ENCODE measurements around the gene TMEM158.
A peak's percentile ranks its signal among the peaks of the same experiment; 100 is the strongest.

TMEM158 gene

DNA sequence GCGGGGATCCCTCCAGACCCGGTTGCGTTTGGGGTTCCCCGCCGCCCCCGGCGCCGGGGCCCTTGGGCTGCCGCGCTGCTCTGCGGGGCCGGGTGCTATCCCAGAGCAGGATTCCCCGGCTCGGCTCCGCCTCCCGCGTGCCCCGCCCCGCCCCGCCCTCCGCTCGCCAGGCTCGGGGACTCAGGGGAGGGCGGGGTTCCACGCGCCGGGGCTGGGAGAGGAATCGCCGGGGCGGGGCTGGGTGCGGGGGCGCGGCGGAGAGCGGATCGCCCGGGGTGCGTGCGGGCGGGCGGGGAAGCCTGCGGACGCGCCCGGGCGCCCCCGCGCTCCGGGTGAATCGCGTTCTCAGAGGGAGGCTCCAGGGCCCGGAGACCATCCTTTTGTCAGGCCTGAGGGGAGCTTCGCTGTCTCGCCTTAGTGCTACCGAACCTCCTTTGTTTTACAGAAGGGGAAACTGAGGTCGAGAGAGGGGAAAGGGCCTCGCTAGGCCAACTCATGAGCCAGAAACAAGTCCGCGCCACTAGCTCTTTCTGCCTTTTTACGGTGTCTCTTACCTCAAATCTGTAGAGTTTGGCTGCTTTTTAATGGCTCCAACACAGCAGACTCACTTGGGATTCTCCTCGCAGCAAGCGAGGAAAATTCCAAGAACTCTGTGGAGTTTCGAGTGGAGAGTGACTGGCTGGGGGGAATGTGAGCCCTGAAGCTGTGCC lies at the start of gene TMEM158:
TSS of gene TMEM158 (minus strand) at position 82 of the 710 bp plus-strand sequence. CDS start 260 bp downstream, outside the sequence.
- DNase-seq (ENCODE audit: low spot score) = no peak

DNA sequence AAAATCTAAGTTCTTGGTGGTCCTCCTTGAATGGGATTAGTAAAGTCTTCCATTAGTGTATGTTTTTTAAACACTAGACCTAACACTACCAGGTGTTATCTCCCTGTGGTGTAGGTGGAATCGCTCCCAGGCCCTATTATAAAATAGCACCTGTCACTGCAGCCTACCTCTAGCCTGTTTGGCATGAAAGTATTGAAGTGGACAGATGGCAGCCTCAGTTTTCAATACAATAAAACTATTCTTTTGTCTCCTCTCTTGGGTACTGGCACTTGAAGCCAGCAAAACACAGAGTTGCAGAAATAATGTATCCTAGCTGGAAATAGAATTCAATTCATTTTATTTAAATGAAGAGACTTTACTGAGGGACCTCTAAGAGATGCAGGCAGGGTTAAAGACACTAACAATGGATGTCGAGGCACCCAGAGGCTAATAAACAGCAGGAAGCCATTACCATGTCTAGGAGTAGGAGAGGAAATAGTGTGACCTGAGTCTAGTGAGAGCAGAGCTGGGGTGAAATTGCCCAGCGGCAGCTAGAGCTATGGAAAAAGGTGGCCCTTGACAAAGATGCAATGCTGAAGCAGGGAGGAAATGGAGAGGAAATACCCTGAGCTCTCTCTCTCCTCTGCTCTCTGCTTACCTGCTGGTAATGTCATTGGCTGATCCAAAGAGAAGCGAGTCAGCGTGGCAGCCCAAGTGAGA lies 49.1 kb upstream of the TMEM158 start:
- DNase-seq (ENCODE audit: low spot score) = no peak

GRCh38 chr3:45273681-45274515 lies 47.8 kb upstream of the TMEM158 start:
- DNase-seq (ENCODE audit: low spot score) = no peak

GRCh38 chr3:45272828-45273470 lies 46.9 kb upstream of the TMEM158 start:
- no peak for DNase-seq (ENCODE audit: low spot score)

DNA sequence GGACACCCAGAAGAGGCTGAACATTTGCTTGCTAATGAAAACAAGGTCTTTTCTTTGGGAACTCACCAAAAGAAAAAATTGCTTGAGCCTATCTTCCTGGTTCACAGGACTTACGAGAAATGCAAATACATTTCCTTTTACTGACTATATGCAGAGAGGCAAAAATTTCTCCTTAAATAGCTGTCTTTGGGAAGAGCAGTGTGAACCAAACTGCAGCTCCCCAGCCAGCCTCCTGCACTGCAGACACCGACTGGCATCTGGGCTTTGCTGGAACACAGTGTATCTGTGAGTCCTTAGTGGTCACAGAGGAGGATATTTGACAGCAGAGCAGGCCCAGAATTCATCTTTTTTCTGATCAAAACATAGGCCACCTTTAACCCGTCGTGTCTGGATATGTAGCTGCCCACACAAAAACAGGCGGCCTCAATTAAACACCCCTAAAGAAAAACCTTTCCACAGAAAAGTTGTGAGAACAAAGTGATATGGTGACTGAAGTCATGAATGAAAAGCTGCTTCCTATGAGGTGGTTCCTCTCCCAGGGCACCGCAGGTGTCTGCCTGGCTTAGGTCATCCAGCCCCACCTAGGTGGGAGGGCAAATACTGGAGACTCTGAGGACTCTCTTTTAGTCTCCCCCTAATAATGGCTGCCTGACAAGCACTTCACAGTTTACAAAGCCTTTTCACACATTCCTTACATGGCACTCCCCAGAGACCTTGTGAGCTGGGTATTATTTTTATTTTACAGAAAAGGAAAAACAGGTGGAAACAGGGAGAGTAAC lies 46.1 kb upstream of the TMEM158 start:
- DNase-seq (ENCODE audit: low spot score) = no peak

- no peak for DNase-seq (ENCODE audit: low spot score)
These were observed 43.9 kb upstream of the TMEM158 start for GRCh38 chr3:45269952-45270351.

- no peak for DNase-seq (ENCODE audit: low spot score)
These were observed 41.0 kb upstream of the TMEM158 start for GRCh38 chr3:45267097-45267496.

DNA sequence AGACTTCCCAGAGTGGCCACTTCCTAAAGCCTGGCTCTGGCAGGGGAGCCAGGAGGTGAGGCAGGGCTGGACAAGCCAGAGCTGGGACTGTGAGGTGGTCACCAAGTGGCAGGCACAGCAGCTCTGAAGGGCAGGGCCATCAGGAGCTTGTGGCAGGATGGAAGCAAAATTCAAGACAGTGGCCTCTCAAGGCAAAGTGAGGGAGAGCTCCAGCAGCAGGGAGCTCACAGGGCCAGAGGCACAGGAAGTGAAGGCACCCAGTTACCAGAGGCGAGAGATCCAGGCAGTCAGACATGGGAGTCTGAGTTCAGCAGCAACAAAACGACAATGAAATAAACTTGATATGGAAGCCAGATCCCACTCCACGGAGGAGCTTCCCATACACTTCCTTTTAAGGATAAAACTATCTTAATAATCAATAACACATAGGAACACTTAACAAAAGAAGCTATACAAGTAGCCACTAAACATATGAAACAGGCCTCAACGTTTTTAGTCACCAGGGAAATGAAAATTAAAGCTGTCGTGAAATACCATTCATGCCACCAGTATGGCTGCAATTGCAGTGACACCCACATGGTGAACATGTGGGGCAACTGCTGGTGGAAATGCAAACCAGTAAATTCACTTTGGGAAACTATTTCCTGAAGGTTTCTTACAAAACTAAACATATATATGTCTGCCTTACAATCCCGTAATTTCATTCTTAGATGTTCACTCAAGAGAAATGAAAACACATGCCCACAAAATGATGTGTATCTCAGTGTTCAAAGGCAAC lies 35.4 kb upstream of the TMEM158 start:
- no peak for DNase-seq (ENCODE audit: low spot score)

- no peak for DNase-seq (ENCODE audit: low spot score)
These were observed 33.0 kb upstream of the TMEM158 start for GRCh38 chr3:45259133-45259532.

DNA sequence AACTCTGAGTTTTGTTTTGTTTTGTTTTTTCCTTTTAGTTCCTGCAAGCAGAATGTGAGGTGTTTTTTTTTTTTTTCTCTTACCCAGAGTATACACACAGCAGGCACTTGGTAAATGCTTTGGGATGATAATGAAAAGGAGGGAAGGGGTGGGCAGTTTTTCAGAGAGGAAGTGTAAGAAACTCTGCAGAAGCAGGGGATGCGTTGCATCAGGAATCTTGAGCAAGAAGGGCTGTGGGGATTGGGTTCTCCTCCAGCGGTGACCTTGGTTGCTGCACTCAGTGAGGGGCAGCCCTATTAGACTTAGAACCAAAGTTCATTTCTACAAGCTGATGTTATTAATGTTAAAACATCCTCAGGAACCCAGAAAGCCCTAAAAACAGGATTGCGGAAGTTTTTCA lies 32.2 kb upstream of the TMEM158 start:
- no peak for DNase-seq (ENCODE audit: low spot score)

- DNase-seq (ENCODE audit: low spot score) = no peak
These were observed 27.2 kb upstream of the TMEM158 start for GRCh38 chr3:45253316-45253715.

DNA sequence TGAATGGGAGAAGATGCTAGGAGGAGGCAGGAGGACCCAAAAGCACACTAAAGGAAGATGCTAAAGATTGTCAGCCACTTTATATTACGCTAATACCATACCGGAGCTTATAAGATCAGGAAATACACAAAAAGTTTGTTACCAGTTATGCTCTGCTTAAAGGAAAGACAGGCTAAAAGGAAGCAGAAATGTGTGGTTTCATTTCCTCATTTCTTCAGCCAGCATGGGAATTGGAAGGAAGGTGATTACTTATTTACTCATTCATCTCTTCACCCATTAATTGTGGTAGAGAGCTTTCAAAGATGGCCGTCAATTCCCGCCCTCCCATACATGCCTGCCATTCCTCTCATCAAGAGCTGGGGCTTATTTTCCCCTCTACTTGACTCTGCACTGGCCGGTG lies 26.7 kb upstream of the TMEM158 start:
- DNase-seq (ENCODE audit: low spot score) = peak; percentile 15

DNA sequence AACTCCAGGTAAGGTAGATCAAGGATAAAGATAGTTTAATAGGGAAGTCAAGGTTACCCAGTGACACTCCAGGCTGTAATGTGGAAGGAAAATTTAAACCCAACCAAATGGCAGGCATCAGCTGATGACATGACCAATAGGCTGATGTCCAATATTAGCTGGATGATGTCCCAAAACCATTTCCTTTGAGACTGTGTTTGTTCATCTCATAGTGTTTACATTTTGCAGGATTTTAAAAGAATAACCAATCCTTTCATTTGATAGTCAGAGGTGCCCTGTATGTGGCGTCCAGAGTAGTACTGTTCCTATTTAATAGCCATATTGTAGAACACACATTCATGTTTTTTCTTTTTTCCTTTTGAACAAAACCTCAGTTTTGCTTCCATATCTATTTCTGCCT lies 23.3 kb upstream of the TMEM158 start:
- no peak for DNase-seq (ENCODE audit: low spot score)

GRCh38 chr3:45246241-45246640 lies 20.2 kb upstream of the TMEM158 start:
- DNase-seq (ENCODE audit: low spot score) = no peak

DNA sequence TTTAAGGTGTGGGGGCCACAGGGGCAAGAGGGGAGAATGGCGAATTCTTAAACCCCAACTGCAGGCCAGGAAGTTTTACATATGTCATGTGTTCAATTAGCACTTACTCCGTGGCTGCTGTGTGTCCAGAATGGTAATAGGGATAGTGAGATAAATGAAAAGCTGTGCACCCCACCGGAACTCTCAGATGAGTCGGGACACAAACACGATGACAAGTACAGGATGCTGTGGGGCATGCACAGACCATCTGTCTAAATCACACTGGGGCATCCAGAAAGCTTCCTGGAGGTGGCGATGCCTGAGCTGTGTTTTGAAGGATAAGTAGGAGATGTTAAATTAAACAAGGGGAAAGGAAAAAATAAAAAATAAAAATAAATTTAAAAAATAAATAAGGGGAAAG lies 18.3 kb upstream of the TMEM158 start:
- DNase-seq (ENCODE audit: low spot score) = no peak

DNA sequence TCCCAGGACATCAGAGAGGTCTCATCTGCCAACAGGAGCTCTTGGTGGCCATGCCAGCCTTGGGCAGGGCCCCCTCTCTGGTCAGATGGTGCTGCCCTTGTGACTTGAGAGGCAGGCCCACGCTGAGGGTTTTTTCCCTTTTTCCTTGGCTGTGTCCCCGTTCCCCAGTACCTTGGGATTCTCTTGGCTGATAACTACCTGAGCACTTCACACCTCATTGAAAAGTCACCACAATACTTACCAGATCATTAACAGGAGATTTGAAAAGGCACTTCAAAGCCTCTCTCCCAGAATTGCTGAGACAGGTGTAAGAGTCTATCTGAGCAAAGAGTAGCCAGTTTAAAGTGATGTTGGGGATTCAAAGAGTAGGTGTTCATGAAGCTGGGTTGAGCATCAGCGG lies 15.1 kb upstream of the TMEM158 start:
- no peak for DNase-seq (ENCODE audit: low spot score)

- DNase-seq (ENCODE audit: low spot score) = no peak
These were observed 14.2 kb upstream of the TMEM158 start for GRCh38 chr3:45240292-45240691.

- DNase-seq (ENCODE audit: low spot score) = no peak
These were observed 13.2 kb upstream of the TMEM158 start for GRCh38 chr3:45239254-45239653.

DNA sequence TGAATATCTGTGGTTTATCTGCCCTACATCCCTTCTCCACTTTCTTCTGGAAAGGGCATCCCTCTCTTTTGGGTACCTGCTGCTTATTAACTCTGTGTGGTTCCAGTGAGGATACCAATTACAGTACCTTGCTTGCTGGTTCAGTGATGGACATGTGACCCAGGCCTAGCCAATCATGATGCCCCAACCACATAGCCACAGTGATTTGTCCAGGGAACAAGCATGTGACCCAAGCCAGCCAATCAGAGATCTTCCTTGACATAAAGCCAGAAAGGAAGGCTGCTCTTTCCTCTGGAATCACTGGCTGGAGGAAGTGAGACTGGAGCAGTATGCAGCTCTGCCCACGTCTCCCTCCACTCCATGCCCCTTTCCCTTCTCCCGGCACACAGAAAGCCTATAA lies 10.9 kb upstream of the TMEM158 start:
- peak; percentile 59 for DNase-seq (ENCODE audit: low spot score)

DNA sequence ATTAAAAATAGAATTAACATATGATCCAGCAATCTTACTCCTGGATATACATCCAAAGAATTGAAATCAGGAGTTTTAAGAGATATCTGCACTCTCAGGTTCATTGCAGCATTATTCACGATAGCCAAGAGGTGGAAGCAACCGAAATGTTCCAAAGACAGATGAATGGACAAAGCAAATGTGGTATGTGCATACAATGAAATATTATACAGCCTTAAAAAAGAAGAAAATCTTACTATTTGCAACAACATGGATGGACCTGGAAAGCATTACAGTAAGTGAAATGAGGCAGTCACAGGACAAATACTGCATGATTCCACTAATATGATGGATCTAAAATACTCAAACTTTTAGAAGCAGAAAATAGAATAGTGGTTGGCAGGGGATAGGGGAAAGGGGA lies 9.3 kb upstream of the TMEM158 start:
- no peak for DNase-seq (ENCODE audit: low spot score)

DNA sequence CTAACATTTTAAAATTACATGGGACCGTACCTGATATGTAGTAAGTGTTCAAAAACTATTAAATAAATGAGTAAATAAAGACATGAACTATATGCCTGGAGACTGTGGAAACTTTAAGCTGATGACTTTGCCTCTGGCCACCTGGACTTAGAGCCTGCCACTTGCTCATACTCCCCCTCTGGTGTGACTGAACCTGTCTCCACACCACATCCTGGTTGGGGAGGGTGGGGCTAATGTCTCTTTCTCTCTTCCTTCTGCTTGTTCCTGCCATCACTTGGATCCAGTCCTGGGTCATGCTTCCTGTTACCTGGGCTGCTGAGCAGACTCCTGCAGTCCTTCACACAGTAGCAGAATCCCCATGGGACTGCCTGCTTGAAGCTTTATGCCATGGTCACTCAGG lies 8.2 kb upstream of the TMEM158 start:
- DNase-seq (ENCODE audit: low spot score) = no peak
